ENCODE measurements around the gene KRTAP21-1.
"Not testable (repeated sequence)": the region's sequence is repeated elsewhere in the genome, so short reads cannot be mapped to it uniquely, and the experiment has no call there.

The KRTAP21-1 gene

DNA sequence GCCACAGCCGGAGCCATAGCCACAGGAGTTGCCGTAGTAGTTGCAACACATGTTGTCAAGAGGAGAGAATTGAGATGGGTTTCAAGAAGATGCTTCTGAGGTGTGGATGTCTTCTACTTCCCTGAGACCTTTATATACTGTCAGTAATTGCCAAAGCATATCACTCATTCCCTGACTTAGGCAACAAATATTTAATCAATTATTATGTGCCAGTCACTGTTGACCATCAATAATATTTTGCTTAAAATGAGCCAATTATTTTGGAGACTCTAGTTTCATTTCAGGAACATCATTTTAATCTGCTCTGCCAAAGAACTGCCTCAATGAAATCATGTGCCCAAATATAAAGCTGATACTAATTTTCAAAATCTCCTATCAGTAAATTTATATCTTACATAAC is at the start of gene KRTAP21-1:
TSS of gene KRTAP21-1 (minus strand) at position 101 of the 400 bp plus-strand sequence. CDS start at position 51, 50 bp downstream.
- FAIRE-seq, result not testable (repeated sequence)

DNA sequence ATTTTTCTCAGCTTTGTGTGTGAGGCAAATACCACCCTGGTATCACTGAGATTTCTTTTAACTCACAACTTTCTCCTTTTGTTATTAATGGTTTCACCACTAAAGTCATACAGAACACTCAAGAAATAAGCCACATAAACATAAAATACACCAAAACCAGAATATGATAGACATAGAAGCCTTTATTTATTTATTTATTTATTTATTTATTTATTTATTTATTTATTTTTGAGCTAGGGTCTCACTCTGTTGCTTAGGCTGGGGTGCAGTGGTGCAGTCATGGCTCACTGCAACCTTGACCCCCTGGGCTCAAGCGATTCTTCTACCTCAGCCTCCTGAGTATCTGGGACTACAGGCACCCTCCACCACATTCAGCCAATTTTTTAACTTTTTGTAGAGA is 45.4 kb upstream of the KRTAP21-1 start:
- FAIRE-seq, result no peak

DNA sequence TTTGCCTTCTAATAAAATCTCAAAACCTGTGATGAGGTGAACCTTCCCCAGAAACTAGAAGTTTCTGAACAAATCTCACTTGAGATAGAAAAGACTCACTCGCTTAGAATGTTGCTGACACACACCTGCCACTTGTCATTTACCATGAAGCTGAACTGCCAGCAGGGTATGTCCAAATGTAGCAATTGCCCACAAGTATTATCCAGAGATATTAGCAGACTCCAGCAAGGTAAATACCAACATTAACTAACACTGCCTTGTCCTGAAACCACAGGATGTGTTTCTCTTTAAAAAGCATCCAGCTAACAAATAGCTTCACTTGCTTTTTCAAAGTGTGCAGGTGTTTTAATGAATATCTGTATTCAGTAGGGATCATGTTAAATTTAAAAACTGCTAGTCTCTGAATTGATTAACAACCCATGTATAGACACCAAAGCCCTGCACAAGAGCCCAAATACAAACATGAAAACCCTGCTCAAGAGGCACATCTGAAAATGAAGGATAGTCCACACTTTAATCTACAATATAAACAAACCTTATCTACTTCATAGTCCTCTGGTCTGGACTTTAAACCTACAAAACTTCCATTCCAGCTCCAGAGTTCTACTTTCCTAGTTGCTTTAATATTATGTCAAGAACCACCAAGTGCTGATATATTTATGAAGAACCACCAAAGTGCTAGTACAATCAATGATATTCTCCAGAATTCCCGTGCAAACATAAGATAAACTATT is 38.5 kb upstream of the KRTAP21-1 start:
- no peak for FAIRE-seq

DNA sequence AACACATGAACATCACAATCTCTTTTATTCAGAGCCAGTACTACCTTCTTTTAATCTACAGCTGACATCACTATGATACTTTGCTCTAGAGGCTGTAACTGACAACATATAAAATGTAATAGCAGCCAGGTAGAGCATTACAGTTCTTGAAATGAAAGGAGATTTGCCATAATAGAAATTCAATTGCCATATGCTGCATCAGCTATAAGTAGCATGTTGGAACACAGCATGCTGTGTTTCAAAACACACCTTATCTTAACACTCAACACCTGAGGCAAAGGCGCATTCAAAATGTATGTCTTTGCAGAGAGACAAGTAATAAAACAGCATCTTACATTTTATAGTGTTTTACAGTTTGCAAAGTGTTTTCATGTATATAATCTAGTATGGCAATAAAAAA is 24.0 kb upstream of the KRTAP21-1 start:
- FAIRE-seq, result no peak

DNA sequence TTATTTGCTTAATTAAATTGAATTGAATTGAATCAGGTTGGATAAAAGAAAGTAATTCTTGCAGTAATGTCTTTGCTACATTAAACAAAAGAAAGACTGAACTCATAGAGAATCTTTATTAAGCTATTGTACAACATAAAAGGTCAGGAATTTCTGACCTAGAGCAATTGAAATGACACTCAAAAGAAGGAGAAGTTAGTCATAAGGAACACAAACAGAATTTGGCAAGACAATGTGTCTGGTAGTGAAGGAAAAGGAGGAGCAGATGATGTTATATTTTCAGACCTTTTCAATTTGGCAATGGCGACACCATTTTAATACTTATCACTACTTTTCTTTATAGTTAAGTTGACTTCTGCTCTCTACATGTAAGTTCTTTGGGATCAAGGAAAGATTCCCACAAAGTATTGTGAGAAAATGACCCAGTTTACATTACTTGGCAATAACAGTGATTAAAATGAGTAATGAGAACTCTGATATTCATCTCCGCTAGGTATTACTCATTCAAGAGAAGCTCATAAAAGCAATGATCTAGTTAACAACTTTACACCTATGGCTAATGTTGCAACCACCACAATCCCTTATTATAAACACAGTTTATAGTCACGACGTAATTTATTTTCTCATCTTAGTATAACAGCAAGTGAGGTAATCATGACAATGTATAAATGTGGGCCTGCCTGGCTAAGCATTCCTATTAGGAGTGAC is 14.7 kb upstream of the KRTAP21-1 start:
- no peak for FAIRE-seq

DNA sequence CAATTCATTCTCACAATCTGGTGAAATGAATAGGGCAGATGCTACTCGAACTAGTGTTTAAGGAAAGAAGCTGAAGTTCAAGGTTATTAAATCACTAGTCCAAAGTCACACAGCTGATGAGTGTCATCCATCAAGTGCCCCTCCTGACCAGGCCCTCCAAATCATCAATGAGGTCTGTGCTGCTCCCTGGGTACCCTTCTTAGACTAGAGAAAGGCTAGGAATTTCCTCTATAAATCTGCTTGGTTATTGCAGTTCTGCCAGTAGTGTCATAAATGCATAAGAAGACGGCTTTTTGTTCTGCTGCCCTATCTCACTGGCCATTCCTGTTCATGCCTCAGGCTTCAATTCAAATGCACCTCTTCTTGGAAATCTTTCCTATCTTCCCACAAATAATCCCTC is 5.5 kb upstream of the KRTAP21-1 start:
- FAIRE-seq, result no peak

DNA sequence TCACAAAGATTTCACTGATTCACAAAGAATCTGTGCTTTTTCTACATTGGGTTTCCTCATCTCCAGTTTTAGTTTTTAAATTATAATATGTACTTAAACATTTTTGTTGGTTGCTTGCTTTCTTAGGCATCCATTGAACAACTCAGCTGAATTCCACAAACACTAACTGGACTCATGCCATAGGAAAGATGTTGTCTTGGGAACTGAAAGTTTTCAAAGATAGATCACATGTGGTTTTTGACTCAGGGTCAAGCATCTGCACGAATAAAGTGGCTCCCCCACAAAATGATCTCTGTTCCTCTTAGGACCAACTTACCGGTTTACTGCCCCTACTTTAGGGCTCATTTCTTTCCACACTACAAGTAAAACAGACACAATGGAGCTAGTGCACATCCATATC is 3.1 kb upstream of the KRTAP21-1 start:
- no peak for FAIRE-seq

DNA sequence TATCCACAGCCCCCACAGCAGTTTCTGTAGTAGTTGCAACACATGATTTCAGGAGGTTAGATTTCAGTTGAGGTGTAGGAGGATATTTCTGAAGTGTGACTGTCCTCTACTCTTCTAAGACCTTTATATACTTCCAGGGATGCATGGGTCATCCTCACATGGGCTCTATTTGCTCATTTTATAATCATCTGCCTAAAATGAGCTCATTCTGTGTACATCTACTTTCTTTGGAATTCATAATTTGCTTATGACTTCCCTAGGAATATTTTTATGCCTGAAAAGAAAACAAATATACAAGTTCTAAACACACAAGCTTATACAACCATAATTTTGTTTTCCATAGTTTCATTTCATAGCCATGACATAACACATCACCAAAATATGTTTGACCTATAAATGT is 8.1 kb downstream of the KRTAP21-1 start, which contains the start of gene KRTAP21-2:
TSS of gene KRTAP21-2 (minus strand) at position 101 of the 400 bp plus-strand sequence. CDS start at position 44, 57 bp downstream.
- FAIRE-seq, result no peak

DNA sequence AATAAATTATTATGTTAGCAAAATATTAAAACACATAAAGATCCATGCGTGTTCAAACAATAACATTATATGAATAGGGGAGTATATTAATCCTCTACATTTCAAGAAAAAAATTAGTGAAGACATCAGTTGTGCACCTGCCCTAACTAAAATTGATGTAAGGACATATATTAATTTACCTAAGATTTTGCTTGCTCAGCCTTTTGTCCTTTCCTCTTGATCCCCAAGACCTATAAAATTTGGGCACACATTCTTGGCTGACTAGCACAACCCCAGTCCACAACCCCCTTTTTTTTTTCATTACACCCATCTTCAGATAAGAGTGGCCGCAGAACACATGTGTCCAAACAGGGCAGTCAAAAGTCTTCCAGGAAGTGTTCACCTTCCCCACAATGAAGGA is 14.8 kb downstream of the KRTAP21-1 start:
- no peak for FAIRE-seq

DNA sequence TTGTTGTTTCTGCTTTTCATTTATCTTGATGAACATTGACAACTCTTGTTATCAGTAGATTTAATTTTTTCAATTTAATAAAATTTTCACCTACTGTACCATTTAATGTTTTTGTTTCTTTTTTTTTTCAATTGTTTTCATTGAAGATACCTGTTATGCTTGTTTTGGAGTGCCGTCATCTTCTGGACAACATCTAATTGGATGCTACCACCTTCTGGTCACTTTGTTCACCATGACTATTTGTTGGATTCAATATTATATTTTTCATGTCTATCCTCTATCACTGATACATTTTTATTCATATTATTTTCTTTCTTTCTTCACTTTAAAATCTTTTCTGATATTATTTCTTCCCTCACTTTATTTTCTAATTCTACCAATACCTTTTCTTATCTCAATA is 22.2 kb downstream of the KRTAP21-1 start:
- peak; percentile 18 for FAIRE-seq

DNA sequence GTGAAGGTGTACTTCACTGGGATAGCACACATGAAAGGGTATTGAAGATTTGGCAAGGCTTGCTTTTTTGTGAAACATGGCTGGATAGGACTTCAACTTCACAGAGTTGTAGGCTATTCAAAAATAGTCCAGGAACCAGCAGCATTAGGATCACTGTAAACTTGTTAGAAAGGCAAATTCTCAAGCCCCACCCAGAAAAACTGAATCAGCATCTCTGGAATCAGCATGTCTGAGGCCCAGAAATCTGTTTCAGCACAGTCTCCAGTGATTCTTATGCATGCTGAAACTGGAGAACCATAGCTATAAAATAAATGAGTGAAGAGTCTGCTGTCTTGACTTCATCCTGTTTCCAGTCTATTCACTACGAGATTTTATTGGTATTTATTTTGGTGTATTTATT is 28.5 kb downstream of the KRTAP21-1 start:
- no peak for FAIRE-seq

DNA sequence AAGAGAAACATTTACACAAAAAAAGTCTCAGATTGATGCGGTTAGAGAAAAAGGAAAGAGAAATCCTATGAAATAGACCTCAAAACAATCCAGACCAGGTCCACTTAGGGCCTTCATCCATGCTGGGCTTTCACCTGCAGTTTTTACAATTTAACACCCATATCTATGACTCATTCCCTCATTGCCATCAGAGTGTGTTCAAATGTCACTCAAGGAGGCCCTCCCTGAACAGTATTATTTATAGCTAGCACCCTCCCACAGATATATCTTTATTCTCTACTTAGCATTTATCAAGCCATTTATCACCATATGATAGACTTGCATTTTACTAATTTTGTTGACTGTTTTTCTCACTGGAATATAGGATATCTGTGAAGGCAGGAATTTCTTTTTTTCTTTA is 35.8 kb downstream of the KRTAP21-1 start:
- FAIRE-seq, result no peak

DNA sequence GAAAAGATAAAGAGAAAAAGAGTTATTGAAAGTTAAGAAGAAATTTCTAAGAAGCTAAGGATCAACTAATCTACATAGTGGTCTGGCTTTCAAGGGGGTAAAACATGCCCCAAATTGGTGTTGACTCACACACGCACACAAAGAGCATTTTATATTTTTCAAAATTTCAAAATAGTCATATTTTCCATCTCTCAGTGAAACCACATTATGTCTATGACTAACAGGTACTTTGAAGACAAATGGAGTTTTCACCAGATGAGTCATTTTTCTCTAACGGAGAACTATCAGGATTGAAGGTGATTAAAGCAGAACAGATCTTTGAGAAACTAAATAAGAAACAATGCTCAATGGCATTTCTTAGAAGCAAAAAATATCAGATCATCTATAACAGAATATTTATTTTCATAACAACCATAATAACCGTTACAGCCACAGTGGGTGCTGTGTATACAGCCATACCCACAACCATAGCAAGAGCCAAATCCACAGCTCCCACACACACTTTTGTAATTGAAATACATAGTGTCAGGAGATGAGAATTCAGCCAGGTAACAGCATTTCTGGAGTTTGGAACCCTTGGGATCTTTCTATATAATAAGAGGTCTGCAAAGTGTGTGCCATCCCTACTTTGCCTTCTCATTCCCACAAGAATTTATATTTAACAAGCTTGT is 36.9 kb downstream of the KRTAP21-1 start, which contains the start of gene KRTAP21-3:
TSS of gene KRTAP21-3 (minus strand) at position 539 of the 671 bp plus-strand sequence. CDS start at position 521, 18 bp downstream.
- FAIRE-seq, result no peak

DNA sequence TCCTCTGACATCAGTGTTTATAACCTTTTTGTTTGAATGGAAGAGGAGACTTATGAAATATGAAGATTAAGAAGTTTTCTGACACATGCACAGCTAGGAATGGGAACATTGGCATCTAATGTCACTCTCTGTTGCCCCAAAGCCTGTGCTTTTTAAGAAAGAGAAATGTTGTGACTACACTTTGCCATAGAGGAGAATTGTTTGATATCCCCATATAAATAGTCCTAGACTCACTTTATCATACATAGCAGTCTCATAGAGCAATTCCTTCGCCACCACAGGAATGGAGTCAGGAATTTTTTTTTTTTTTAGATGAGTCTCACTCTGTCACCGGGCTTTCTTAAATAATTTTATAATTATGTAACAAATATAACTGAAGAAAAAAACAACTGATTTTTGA is 38.1 kb downstream of the KRTAP21-1 start:
- no peak for FAIRE-seq

DNA sequence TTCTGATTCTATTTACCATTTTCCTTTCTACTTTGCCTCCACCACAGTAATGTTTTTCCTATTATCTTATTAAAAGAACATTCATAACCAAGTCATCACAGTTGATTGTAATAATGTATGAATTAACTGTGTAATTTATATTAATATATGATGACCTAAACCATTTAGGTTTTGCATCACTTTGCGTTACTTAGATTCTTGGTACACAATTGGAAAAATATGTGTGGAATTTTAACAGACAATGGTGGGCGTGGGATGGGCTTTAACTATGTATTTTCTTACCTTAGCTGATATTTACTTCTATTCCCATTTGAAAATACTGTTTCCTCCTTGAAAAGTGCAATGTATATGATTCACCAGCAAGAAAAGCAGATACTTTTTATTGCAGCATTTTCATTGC is 40.3 kb downstream of the KRTAP21-1 start:
- no peak for FAIRE-seq

DNA sequence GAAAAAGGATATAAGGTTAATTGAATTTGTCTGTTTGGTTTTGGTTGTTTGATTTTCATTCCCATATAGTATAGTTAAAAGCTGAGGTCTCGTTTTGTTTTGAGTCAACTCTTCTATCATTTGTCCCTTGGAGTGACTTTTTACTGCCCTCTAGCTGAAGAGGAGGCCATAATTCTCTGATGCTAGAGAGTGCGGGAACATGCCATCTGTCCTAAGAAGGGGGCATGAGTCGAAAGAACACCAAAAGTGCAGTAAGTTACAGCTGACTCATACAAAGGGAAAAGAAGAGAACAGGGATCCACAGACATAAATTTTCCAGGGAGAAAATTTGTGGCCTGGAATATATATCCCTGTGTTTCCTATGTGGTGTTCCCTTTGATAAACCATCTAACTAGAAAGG is 40.8 kb downstream of the KRTAP21-1 start:
- no peak for FAIRE-seq

DNA sequence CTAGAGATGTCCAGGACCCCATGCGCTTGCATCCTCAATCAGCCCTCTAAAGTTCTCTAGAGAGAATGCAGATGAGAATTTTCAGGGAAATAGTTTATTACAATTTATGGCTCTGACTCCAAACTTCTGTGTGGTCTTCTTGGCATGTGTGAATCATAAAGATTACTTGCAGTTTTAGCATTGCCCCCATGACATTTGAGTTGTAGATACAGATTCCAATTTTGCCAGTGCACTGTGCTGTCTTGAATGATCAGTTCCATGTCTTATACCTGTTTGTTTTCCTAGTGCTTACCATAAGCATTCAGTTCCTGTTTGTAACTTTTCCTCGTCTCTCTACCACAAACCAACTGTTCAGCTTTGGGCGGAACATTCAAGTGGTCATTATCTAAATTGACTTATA is 41.5 kb downstream of the KRTAP21-1 start:
- no peak for FAIRE-seq

DNA sequence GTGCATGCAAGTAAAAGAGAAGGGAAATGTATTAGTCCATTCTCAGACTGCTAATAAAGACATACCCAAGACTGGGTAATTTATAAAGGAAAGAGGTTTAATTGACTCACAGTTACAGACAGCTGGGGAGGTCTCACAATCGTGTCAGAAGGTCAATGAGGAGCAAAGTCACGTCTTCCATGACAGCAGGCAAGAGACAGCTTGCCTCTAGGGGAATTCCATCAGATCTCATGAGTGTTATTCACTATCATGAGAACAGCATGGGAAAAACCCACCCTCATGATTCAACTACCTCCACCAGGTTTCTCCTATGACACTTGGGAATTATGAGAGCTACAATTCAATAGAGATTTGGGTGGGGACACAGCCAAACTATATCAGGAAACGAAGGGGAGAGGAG is 44.7 kb downstream of the KRTAP21-1 start:
- no peak for FAIRE-seq

DNA sequence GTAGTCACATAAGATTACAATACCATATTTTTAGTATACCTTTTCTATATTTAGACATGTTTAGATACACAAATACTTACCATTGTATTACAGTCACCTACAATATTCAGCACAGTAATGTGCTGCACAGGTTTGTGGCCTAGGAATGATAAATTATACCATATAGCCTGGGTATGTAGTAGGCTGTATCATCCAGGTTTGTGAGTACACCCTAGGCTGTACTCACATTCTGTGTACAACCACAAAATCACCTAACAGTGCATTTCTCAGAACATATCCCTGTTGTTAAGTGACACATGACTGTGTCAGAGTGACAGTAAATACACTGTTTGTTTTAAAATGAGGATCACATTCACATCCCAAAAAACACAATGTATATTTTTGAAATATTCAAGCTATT is 47.8 kb downstream of the KRTAP21-1 start:
- FAIRE-seq, result no peak
